GM12873 (cell line): Measurements from ENCODE around the gene APBA2.

ENCODE experiments used
- CTCF ChIP-seq: IDR thresholded peaks from 2 replicates; pipeline ENCODE4 v1.5.1; 2012; ENCODE audit warnings: low read depth, mild to moderate bottlenecking, moderate library complexity, low read length, control low read depth; ENCODE audit not compliant: insufficient read depth; ENCODE audit errors: missing control alignments

APBA2 gene

GRCh38 chr15:29045717-29046116 is 159.9 kb downstream of the APBA2 start:
- TF ChIP-seq CTCF, result no peak

- no peak for TF ChIP-seq CTCF
Observed at GRCh38 chr15:29046281-29046810, 160.6 kb downstream of the APBA2 start.

DNA sequence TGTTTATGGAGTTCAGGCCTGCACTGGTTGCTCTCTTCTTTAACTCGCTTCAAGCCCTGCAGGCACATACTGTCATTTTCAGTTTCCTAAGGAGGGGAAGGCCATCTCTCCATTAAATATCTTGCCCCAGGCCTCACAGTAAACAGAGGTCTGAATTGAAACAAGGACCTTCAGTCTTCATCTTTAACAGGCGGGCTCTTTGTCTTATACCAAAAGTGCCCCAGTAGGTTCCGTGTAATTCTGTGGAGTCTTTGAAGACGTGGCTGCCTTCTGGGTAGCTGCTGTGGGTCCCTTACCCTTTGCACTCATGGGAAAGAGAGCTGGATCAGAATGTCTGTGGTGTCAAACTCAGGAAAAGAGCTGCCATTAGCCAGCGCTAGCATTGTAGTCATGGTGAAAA is 161.2 kb downstream of the APBA2 start:
- no peak for TF ChIP-seq CTCF

DNA sequence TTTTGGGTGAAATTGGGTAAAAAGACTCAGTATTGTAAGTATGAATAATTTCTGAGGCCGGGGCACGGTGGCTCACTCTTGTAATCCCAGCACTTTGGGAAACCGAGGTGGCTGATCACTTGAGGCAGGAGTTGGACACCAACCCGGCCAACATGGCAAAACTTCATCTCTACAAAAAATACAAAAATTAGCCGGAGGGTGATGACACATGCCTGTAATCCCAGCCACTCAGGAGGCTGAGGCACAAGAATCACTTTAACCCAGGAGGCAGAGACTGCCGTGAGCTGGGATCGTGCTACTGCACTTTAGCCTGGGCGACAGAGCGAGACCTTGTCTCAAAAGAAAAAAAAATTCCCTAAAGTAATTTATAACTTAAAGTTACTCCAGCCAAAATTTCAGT is 162.2 kb downstream of the APBA2 start:
- no peak for TF ChIP-seq CTCF

GRCh38 chr15:29050870-29051269 is 165.1 kb downstream of the APBA2 start:
- TF ChIP-seq CTCF, result no peak

DNA sequence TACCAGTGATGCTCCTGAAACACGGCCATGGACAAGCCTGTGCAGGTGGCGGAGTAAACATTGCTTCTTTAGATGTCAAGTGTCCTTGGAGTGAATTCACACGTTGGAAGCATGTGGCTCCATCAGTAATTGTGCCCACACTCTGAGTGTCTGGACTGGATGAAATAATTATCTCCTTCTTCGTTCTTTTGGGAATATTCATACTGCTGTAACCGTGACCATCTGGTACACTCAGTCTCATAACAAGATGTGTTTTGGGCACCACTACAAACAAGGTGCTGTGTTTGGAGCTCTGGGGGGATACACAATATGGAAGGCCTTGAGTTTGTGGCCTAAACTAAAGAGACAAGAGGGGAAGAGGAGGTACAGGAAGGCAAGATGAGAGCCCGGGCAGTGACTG is 165.6 kb downstream of the APBA2 start:
- no peak for TF ChIP-seq CTCF

- TF ChIP-seq CTCF, result no peak
Observed at GRCh38 chr15:29053006-29053405, 167.2 kb downstream of the APBA2 start.

GRCh38 chr15:29053661-29054131 is 167.9 kb downstream of the APBA2 start:
- TF ChIP-seq CTCF, result no peak
